Nephron (organoid): ENCODE data around the gene BIK.
"Not testable (repeated sequence)": the region's sequence is repeated elsewhere in the genome, so short reads cannot be mapped to it uniquely, and the experiment has no call there.

Source experiments
- H3K27ac Mint-ChIP-seq, 3 experiments: 2 replicates each; pipeline ENCODE4 v1.8.0; 2020; ENCODE audit warnings: mixed read lengths in 3 of 3, mild to moderate bottlenecking in 2 of 3, moderate library complexity in 1 of 3
- H3K27me3 Mint-ChIP-seq: 2 replicates; pipeline ENCODE4 v1.8.0; 2021; ENCODE audit warnings: low read depth, mild to moderate bottlenecking, moderate library complexity, mixed read lengths
- H3K36me3 Mint-ChIP-seq: 2 replicates; pipeline ENCODE4 v1.8.0; 2020; ENCODE audit warnings: low read depth, mixed read lengths
- H3K4me1 Mint-ChIP-seq: 2 replicates; pipeline ENCODE4 v1.8.0; 2020; ENCODE audit warnings: mixed read lengths
- H3K4me3 Mint-ChIP-seq, 3 experiments: 2 replicates each; pipeline ENCODE4 v1.8.0; 2020; ENCODE audit warnings: mild to moderate bottlenecking in 3 of 3, mixed read lengths in 3 of 3, moderate library complexity in 2 of 3
- H3K9me3 Mint-ChIP-seq: 2 replicates; pipeline ENCODE4 v1.8.0; 2020; ENCODE audit warnings: mixed read lengths
- CTCF ChIP-seq, 3 experiments: fragments of 200-600 bp; sonication (generic); IDR thresholded peaks; one replicate each; pipeline ENCODE4 v1.5.0; 2021; ENCODE audit warnings: antibody characterized with exemption in 3 of 3; ENCODE audit not compliant: unreplicated experiment in 3 of 3

Gene BIK

GRCh38 chr22:43144949-43145348 is 34.4 kb downstream of the BIK start:
- peak overlapping the region in 2 of 3 experiments; percentile 15 to 78 for H3K27ac Mint-ChIP-seq
- H3K9me3 Mint-ChIP-seq, result no peaks in the 10 kb centered on the region
- H3K4me3 Mint-ChIP-seq, result peak overlapping the region; percentile 49 to 84 (median 64)
- TF ChIP-seq CTCF (IDR thresholded peaks at IDR 0.05; ENCODE audit: unreplicated experiment in 3 of 3), result no peak
- H3K4me1 Mint-ChIP-seq, result no peaks in the 10 kb centered on the region
- no peaks in the 10 kb centered on the region for H3K27me3 Mint-ChIP-seq
- peaks cover 13% of the 10 kb centered on the region for H3K36me3 Mint-ChIP-seq

- H3K27ac Mint-ChIP-seq, H3K36me3 Mint-ChIP-seq, H3K9me3 Mint-ChIP-seq, H3K4me1 Mint-ChIP-seq, H3K4me3 Mint-ChIP-seq, H3K27me3 Mint-ChIP-seq: not testable (repeated sequence)
These were observed 34.8 kb downstream of the BIK start for GRCh38 chr22:43145371-43145770.

- not testable (repeated sequence) for H3K36me3 Mint-ChIP-seq, H3K27me3 Mint-ChIP-seq, H3K27ac Mint-ChIP-seq, H3K4me1 Mint-ChIP-seq, H3K4me3 Mint-ChIP-seq, H3K9me3 Mint-ChIP-seq
These were observed 35.8 kb downstream of the BIK start for GRCh38 chr22:43146332-43146731.

GRCh38 chr22:43147821-43148220 is 37.3 kb downstream of the BIK start:
- H3K36me3 Mint-ChIP-seq, result no peaks in the 10 kb centered on the region
- peak overlapping the region; percentile 16 to 37 (median 21) for H3K4me3 Mint-ChIP-seq
- H3K27me3 Mint-ChIP-seq, result peaks cover under 1% of the 10 kb centered on the region
- H3K27ac Mint-ChIP-seq, result no peak overlapping the region
- no peaks in the 10 kb centered on the region for H3K9me3 Mint-ChIP-seq
- no peak for TF ChIP-seq CTCF (IDR thresholded peaks at IDR 0.05; ENCODE audit: unreplicated experiment in 3 of 3)
- peaks cover 6% of the 10 kb centered on the region for H3K4me1 Mint-ChIP-seq

GRCh38 chr22:43148581-43148980 is 38.0 kb downstream of the BIK start:
- Mint-ChIP-seq H3K36me3 (no peaks in the 10 kb centered on the region), H3K4me3 (peak overlapping the region in 1 of 3 experiments; percentile 8), H3K27me3 (peaks cover 4% of the 10 kb centered on the region), H3K4me1 (peaks cover 11% of the 10 kb centered on the region), H3K9me3 (no peaks in the 10 kb centered on the region), H3K27ac (no peak overlapping the region)
- TF ChIP-seq CTCF (IDR thresholded peaks at IDR 0.05; ENCODE audit: unreplicated experiment in 3 of 3), result no peak

GRCh38 chr22:43150731-43151206 is 40.2 kb downstream of the BIK start:
- Mint-ChIP-seq H3K27ac (peak overlapping the region in 2 of 3 experiments; percentile 52 to 59), H3K4me1 (peaks cover 11% of the 10 kb centered on the region)

More at GRCh38 chr22:43150731-43151206, 40.2 kb downstream of the BIK start:
- Mint-ChIP-seq H3K27me3 (peaks cover 4% of the 10 kb centered on the region), H3K36me3 (no peaks in the 10 kb centered on the region), H3K9me3 (no peaks in the 10 kb centered on the region), H3K4me3 (peak overlapping the region; percentile 81 to 86 (median 86))
- TF ChIP-seq CTCF (IDR thresholded peaks at IDR 0.05; ENCODE audit: unreplicated experiment in 3 of 3), result no peak
